DND-41 (cell line): ENCODE measurements around the gene COL4A5.
A peak's percentile ranks its signal among the peaks of the same experiment; 100 is the strongest.

Experiments
- ATAC-seq: fragments of 200-7000 bp; cut with Tn5 transposase; 3 replicates; pipeline ENCODE4 v1.9.1; 2021; ENCODE audit warnings: low read depth; ENCODE audit not compliant: insufficient read depth
- DNase-seq: peaks from one replicate; pipeline ENCODE4 v3.0.0-alpha.2; 2020
- H2AFZ ChIP-seq: 2 replicates; pipeline ENCODE4 v1.6.0; 2012; ENCODE audit warnings: low read depth, low read length
- H3K27ac ChIP-seq: 2 replicates; pipeline ENCODE4 v1.5.1; 2012; ENCODE audit warnings: low read length, inconsistent platforms
- H3K27me3 ChIP-seq: fragments of 200-600 bp; sonication (generic); 2 replicates; pipeline ENCODE4 v1.6.0; 2012; ENCODE audit warnings: low read length, mild to moderate bottlenecking, inconsistent platforms; ENCODE audit not compliant: insufficient read depth, poor library complexity
- H3K36me3 ChIP-seq: 2 replicates; pipeline ENCODE4 v1.5.1; 2012; ENCODE audit warnings: low read length, inconsistent platforms; ENCODE audit not compliant: insufficient read depth
- H3K4me1 ChIP-seq: 2 replicates; pipeline ENCODE4 v1.5.1; 2012; ENCODE audit warnings: mild to moderate bottlenecking, low read length; ENCODE audit not compliant: insufficient read depth
- H3K4me2 ChIP-seq: 2 replicates; pipeline ENCODE4 v1.6.0; 2012; ENCODE audit warnings: mild to moderate bottlenecking, moderate library complexity, low read length, inconsistent platforms; ENCODE audit not compliant: insufficient read depth
- H3K4me3 ChIP-seq, 2 experiments: fragments of 200-600 bp in 1 of 2; shearing (Covaris generic) in 1 of 2; 2 replicates each; pipeline ENCODE4 v1.5.1; 2012 to 2016; ENCODE audit warnings: inconsistent platforms in 2 of 2, low read length in 2 of 2, mild to moderate bottlenecking in 2 of 2, low read depth in 1 of 2, moderate library complexity in 1 of 2
- H3K79me2 ChIP-seq: 2 replicates; pipeline ENCODE4 v1.6.0; 2012; ENCODE audit warnings: low read length, inconsistent platforms; ENCODE audit not compliant: insufficient read depth
- H3K9ac ChIP-seq: 2 replicates; pipeline ENCODE4 v1.6.0; 2012; ENCODE audit warnings: low read depth, mild to moderate bottlenecking, inconsistent platforms, low read length, moderate library complexity
- H3K9me3 ChIP-seq: 2 replicates; pipeline ENCODE4 v1.5.1; 2012; ENCODE audit warnings: low read length, moderate library complexity, mild to moderate bottlenecking, inconsistent platforms; ENCODE audit not compliant: insufficient read depth, severe bottlenecking
- H4K20me1 ChIP-seq: 2 replicates; pipeline ENCODE4 v1.6.0; 2012; ENCODE audit warnings: low read length; ENCODE audit not compliant: insufficient read depth
- CTCF ChIP-seq: IDR thresholded peaks from 2 replicates; pipeline ENCODE4 v1.5.1; 2012; ENCODE audit warnings: borderline replicate concordance, low read length, moderate library complexity, mild to moderate bottlenecking; ENCODE audit not compliant: poor library complexity, severe bottlenecking; ENCODE audit errors: extremely low read depth
- EZH2 ChIP-seq: IDR thresholded peaks from 3 replicates; pipeline ENCODE4 v1.6.1; 2012; ENCODE audit warnings: borderline replicate concordance, low read depth, mild to moderate bottlenecking, moderate library complexity, low read length, inconsistent platforms; ENCODE audit not compliant: severe bottlenecking

COL4A5 gene

GRCh38 chrX:108558217-108558616 is 118.6 kb downstream of the COL4A5 start:
- H3K36me3 ChIP-seq: no peaks in the 10 kb centered on the region
- H2AFZ ChIP-seq: no peak overlapping the region
- no peak for ATAC-seq
- DNase-seq: no peak
- no peak overlapping the region for H3K9ac ChIP-seq
- H3K27me3 ChIP-seq: no peaks in the 10 kb centered on the region
- no peak overlapping the region for H3K4me3 ChIP-seq
- no peaks in the 10 kb centered on the region for H3K9me3 ChIP-seq
- H3K79me2 ChIP-seq: no peaks in the 10 kb centered on the region
- no peaks in the 10 kb centered on the region for H4K20me1 ChIP-seq
- H3K4me1 ChIP-seq: no peaks in the 10 kb centered on the region
- H3K27ac ChIP-seq: no peak overlapping the region
- no peak overlapping the region for H3K4me2 ChIP-seq
- no peak for TF ChIP-seq CTCF
- no peak for TF ChIP-seq EZH2

GRCh38 chrX:108573136-108573535 is 133.5 kb downstream of the COL4A5 start:
- no peak for ATAC-seq
- H3K36me3 ChIP-seq: no peaks in the 10 kb centered on the region
- H3K4me1 ChIP-seq: no peaks in the 10 kb centered on the region
- H3K4me3 ChIP-seq: no peak overlapping the region
- H3K79me2 ChIP-seq: no peaks in the 10 kb centered on the region
- H3K9me3 ChIP-seq: no peaks in the 10 kb centered on the region
- no peak overlapping the region for H3K9ac ChIP-seq
- no peak for DNase-seq
- H3K27me3 ChIP-seq: no peaks in the 10 kb centered on the region
- no peaks in the 10 kb centered on the region for H4K20me1 ChIP-seq
- H3K4me2 ChIP-seq: no peak overlapping the region
- no peak overlapping the region for H2AFZ ChIP-seq
- H3K27ac ChIP-seq: no peak overlapping the region
- no peak for TF ChIP-seq CTCF
- TF ChIP-seq EZH2: no peak

DNA sequence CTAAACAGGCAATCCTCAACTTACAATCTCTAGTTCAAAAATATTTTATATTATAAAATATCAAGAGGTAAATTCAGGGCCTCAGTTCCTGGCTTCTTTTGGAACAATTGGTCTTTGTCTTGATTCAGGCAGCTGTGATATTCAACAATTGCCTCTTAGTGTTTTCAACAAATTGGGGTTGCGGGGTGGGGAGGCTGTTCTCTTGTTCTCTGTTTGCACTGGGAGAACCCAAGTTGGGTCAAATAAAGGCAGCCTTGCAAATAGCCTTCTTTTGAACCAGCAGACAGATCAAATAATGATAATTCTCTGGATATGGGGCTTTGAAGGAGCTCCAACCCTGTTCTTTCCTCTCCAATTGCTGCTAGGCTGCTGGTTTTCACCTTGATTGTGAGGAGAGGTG is 142.5 kb downstream of the COL4A5 start:
- TF ChIP-seq CTCF: no peak
- TF ChIP-seq EZH2: no peak
- Histone ChIP-seq H3K27ac (no peak overlapping the region), H3K79me2 (no peaks in the 10 kb centered on the region), H2AFZ (no peak overlapping the region), H3K36me3 (no peaks in the 10 kb centered on the region), H3K9me3 (no peaks in the 10 kb centered on the region), H3K4me3 (no peak overlapping the region), H3K4me2 (no peak overlapping the region), H3K27me3 (no peaks in the 10 kb centered on the region), H3K9ac (no peak overlapping the region), H3K4me1 (no peaks in the 10 kb centered on the region), H4K20me1 (no peaks in the 10 kb centered on the region)
- no peak for DNase-seq
- ATAC-seq: no peak

GRCh38 chrX:108584617-108585211 is 145.1 kb downstream of the COL4A5 start:
- no peak for DNase-seq
- Histone ChIP-seq H3K4me3 (no peak overlapping the region), H3K4me2 (no peak overlapping the region), H3K27me3 (no peaks in the 10 kb centered on the region), H2AFZ (no peak overlapping the region), H3K79me2 (no peaks in the 10 kb centered on the region), H3K4me1 (no peaks in the 10 kb centered on the region), H3K9ac (no peak overlapping the region), H3K9me3 (no peaks in the 10 kb centered on the region), H3K36me3 (no peaks in the 10 kb centered on the region), H4K20me1 (no peaks in the 10 kb centered on the region), H3K27ac (no peak overlapping the region)
- no peak for ATAC-seq
- no peak for TF ChIP-seq EZH2
- peak; percentile 25 for TF ChIP-seq CTCF
